Central memory CD4-positive, alpha-beta T cell (primary cell): ENCODE data around the gene STK38L.

Experiments
- DNase-seq: peaks from one replicate; pipeline ENCODE4 v3.0.0; 2022
- total RNA-seq, 3 experiments: gene quantifications; one replicate each; lab custom pipeline; 2026; lab: John Stamatoyannopoulos, UW

STK38L gene
- 19.9 to 52.0 (median 32.1) reads per million in 3 experiments for total RNA-seq

- peak; percentile 97 for DNase-seq
Observed at GRCh38 chr12:27243804-27244688, at the start of gene STK38L. Gene STK38L, plus strand, starts transcription at chr12:27244286. Its CDS starts 53,435 bp downstream, at chr12:27297721.

GRCh38 chr12:27194644-27195043, 49.4 kb upstream of the STK38L start:
- no peak for DNase-seq

GRCh38 chr12:27198036-27198435, 46.0 kb upstream of the STK38L start:
- no peak for DNase-seq

- DNase-seq, result no peak
Observed at GRCh38 chr12:27199638-27200300, 44.3 kb upstream of the STK38L start.

- no peak for DNase-seq
Observed at GRCh38 chr12:27201169-27201568, 42.9 kb upstream of the STK38L start.

GRCh38 chr12:27206801-27207502, 37.1 kb upstream of the STK38L start:
- DNase-seq, result no peak

GRCh38 chr12:27207615-27208413, 36.3 kb upstream of the STK38L start:
- DNase-seq, result no peak

- no peak for DNase-seq
Observed at GRCh38 chr12:27208414-27208750, 35.7 kb upstream of the STK38L start.

GRCh38 chr12:27209257-27209910, 34.7 kb upstream of the STK38L start:
- no peak for DNase-seq

- DNase-seq, result no peak
Observed at GRCh38 chr12:27210187-27210586, 33.9 kb upstream of the STK38L start.

GRCh38 chr12:27212861-27213260, 31.2 kb upstream of the STK38L start:
- no peak for DNase-seq

GRCh38 chr12:27213304-27213703, 30.8 kb upstream of the STK38L start:
- no peak for DNase-seq

- DNase-seq, result no peak
Observed at GRCh38 chr12:27213830-27214787, 30.0 kb upstream of the STK38L start.

GRCh38 chr12:27217590-27217989, 26.5 kb upstream of the STK38L start:
- no peak for DNase-seq

GRCh38 chr12:27219693-27220054, 24.4 kb upstream of the STK38L start:
- no peak for DNase-seq

GRCh38 chr12:27220055-27220987, 23.8 kb upstream of the STK38L start:
- DNase-seq, result no peak

- DNase-seq, result no peak
Observed at GRCh38 chr12:27220988-27221345, 23.1 kb upstream of the STK38L start.

- no peak for DNase-seq
Observed at GRCh38 chr12:27221625-27222387, 22.3 kb upstream of the STK38L start.

GRCh38 chr12:27226407-27226929, 17.6 kb upstream of the STK38L start:
- DNase-seq, result no peak
